ENCODE data around the gene FRMPD4.

FRMPD4 gene

DNA sequence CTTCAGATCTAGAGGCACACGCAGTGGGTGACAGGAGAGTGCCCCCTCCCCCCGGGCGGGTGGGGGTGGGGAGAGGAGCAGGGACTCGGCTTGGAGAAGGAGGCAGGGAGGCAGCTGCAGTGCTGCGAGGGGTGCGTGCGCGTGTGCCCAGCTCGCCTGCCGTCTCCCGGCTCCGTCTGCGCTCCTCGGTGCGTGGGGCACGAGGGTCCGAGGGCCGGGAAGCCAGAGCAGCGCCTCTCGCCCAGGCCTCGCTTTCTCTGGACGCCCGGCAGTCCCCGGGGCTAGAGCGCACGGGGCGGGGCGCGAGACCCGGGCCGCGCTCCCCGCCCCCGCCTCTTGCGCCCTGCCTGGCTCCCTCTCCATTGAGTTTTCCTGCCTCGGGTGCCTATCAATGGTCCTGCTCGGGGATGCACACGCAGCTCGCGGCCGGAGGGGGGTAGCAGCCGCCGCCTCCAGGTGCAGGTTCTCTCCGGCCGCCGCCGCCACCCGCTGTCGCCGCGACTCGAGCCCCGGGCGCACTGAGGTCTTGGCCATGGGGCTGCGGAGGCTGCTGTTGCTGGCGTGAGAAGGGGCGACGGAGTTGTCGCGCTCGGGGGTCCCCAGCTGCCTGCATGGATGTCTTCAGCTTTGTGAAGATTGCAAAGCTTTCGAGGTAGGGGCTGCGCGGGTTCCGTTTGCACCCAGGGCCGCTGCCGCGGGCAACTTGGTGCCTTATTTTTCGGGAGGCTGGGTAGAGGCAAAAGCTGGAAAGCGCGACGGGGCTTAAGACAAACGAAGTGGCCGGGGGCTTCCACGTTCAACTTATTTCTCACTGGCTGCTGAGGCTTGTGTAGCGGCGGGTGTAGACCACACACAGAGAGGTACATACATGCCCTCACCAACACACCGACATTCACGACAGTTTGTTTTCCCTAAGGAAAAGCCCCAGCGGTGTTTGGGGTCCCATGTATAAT lies at the start of gene FRMPD4:
Gene FRMPD4, plus strand, starts transcription at position 113 of the 953 bp plus-strand sequence. Its CDS starts 499 bp downstream, at position 612.
- TF ChIP-seq, protein P1, sequence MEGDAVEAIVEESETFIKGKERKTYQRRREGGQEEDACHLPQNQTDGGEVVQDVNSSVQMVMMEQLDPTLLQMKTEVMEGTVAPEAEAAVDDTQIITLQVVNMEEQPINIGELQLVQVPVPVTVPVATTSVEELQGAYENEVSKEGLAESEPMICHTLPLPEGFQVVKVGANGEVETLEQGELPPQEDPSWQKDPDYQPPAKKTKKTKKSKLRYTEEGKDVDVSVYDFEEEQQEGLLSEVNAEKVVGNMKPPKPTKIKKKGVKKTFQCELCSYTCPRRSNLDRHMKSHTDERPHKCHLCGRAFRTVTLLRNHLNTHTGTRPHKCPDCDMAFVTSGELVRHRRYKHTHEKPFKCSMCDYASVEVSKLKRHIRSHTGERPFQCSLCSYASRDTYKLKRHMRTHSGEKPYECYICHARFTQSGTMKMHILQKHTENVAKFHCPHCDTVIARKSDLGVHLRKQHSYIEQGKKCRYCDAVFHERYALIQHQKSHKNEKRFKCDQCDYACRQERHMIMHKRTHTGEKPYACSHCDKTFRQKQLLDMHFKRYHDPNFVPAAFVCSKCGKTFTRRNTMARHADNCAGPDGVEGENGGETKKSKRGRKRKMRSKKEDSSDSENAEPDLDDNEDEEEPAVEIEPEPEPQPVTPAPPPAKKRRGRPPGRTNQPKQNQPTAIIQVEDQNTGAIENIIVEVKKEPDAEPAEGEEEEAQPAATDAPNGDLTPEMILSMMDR (IDR thresholded peaks at IDR 0.05; ENCODE audit: low read depth, low read length): no peak
- peak within 1 kb of the TSS; percentile 68 for H3K4me3 ChIP-seq (ENCODE audit: low read depth, low read length)

GRCh38 chrX:12089740-12090139 lies 48.5 kb upstream of the FRMPD4 start:
- TF ChIP-seq, protein P1 (IDR thresholded peaks at IDR 0.05; ENCODE audit: low read depth, low read length): no peak
- H3K4me3 ChIP-seq (ENCODE audit: low read depth, low read length): no peak overlapping the region

DNA sequence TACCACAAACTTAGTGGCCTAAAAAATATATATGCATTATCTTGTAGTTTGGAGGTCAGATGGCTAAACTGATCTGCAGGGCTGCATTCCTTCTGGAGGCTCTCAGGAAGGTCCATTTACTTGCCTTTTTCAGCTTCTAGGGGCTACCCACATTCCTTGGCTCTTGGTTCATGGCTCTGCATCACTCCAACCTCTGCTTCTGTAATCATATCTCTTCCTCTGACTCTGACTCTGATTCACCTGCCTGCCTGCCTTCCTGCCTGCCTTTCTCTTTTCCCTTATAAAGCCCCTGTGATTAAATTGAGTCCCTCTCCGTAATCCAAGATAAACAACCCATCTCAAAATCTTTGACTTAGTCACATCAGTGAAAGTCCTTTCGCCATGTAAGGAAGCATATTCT lies 25.0 kb upstream of the FRMPD4 start:
- H3K4me3 ChIP-seq (ENCODE audit: low read depth, low read length): no peak overlapping the region
- TF ChIP-seq, protein P1 (IDR thresholded peaks at IDR 0.05; ENCODE audit: low read depth, low read length): no peak

DNA sequence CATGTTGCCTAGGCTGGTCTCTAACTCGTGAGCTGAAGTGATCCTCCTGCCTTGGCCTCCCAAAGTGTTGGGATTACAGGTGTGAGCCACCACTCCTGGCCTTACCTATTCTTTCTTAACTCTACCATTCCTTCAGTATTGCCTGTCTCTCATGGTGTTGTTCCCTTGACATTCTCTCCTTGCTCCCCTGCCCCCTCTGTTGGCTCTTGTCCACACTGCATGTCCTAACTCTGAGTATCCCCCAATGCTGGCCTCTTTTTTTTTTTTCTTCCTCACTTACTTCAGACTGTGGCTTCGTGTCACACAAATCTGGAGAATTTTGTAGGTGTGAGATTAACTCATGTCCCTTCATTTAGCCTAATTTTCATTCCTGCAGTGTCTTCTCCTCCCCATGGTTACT lies 22.9 kb upstream of the FRMPD4 start:
- TF ChIP-seq, protein P1 (IDR thresholded peaks at IDR 0.05; ENCODE audit: low read depth, low read length): no peak
- no peak overlapping the region for H3K4me3 ChIP-seq (ENCODE audit: low read depth, low read length)

- TF ChIP-seq, protein P1 (IDR thresholded peaks at IDR 0.05; ENCODE audit: low read depth, low read length): no peak
- no peak overlapping the region for H3K4me3 ChIP-seq (ENCODE audit: low read depth, low read length)
Measured at GRCh38 chrX:12118134-12118533, 20.1 kb upstream of the FRMPD4 start.

- TF ChIP-seq, protein P1 (IDR thresholded peaks at IDR 0.05; ENCODE audit: low read depth, low read length): no peak
- no peak overlapping the region for H3K4me3 ChIP-seq (ENCODE audit: low read depth, low read length)
Measured at GRCh38 chrX:12128017-12128416, 10.3 kb upstream of the FRMPD4 start.

DNA sequence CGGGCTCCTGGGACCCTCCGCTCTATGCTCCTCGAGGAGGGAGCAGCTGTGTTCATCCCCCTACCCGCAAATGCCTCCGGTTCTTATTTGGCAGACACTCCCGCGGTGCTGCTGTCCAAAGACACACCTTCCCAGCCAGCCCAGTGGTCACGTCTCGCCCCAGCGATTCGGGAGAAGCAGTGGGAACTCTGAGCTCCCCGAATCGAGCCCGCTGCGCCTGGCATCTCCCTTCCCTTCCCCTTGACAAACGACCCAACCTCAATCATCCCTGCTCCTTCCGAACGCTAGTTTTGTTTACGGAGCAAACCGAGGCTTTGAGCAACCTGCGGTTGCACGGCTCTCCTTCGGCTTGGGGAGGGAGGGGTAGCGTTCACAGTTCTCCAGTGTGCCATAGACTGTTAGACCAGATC lies 317 bp upstream of the FRMPD4 start:
- TF ChIP-seq, protein P1 (IDR thresholded peaks at IDR 0.05; ENCODE audit: low read depth, low read length): no peak
- peak overlapping the region; percentile 68 for H3K4me3 ChIP-seq (ENCODE audit: low read depth, low read length)

Data from WI38 (cell line).